Measurements from ENCODE around the gene PURA.

PURA gene

DNA sequence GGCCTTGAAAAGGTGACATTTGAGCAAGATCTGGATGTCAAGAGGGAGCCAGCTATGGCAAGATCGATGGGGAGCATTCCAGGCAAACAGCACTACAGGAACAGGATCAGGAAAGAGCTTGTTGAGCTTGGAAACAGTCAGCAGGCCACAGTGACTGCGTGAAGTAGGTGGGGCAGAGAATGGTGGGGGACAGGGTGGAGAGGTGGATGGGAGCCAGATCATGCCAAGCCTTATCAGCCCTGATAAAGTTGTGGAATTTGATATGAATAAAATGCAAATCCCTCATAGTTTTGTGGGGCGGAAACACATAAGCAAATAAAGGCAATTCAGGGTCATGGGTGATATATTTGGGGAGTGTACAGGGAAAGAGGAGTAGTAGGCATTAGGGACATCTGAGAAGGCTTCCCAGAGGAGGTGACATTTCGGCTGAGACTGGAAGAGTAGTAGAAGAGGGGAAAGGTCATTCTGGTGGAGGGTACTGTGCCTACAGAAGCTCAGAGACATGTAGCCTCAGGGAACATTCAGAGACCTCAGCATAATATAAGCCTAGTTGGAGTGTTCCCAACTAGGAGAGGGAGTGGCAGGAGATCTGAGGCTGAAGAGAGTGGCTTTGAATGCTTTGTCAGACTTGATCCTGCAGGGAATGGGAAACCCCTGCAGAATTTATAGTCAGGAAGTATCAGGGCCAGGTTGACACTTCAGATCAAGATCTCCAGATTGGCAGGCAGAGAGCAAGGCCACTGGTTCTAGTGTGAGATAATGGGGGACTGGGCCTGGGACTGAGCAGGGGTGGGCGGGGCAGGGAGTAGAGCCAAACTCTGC, 51.4 kb downstream of the PURA start:
- DNase-seq = no peak

DNA sequence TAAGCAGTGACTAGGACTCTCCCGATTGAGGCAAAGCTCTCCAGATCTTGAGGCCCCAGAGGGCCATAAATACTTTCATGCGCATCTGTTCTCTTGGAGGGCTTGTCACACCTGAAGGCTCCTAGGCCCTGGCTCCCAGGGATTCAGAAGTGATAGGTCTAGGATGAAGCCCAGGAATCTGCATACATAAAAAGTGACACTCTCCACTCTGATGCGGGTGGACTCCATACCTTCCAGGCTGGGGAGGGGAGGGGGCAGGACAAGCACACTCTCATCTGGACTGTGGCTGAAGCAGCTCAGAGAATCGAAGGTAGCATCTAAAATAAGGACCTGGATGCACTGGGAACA, 52.0 kb downstream of the PURA start:
- DNase-seq = no peak

DNA sequence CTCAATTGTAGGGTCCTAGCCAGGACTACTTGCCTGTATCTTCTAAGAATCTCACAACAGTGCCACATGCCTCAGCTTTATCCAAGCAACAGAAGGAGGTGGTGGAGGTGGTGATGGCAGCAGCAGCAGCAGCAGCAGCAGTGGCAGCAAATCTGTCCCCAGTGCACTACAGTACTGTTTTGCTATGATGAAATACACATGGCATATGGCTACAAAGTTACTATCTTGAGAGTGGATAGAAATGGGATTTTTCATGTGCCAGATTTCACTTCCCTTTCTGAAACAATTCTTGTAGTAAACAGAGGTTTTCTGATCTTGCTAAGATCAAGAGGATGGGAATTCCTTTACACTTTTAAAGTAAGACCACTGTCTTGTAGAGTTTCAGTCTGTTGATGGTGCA, 53.0 kb downstream of the PURA start:
- DNase-seq = no peak

DNA sequence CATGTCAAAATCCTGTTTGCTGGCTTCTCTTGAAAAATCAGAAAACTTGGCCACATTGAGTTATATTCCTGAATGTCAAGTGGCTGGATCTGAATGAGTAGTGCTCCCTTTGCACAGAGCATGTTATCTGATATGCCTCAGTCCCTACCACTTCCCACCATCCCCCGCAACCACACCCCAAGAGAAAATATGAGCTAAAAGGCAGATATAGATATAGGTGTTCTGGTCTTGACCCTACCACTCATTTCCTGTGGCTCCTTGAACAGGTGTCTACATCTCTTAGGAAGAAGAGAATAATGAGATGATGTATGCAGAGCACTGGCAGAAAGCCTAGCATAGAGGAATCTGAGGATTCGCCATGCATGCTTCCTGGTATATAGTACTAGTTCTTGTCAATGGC, 54.5 kb downstream of the PURA start:
- DNase-seq = no peak

DNA sequence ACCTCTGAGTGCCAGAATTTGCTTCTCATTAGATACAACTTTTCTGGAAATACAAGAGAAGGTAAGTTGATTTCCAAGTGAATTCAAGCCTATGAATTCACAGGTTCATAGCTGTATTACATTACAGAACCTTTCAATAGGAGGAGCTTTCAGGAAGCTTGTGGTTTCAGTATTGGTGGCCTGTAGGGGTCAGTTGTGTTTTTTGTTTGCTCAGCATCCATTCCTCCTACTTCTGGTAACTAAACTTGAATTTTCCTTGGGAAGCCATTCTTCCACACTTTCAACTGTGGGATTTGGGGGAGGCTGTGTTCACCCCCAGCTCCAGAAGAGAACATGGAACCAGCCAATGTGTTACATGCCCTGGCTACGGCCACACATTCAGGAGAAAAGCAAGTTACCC, 55.5 kb downstream of the PURA start:
- DNase-seq = no peak

DNA sequence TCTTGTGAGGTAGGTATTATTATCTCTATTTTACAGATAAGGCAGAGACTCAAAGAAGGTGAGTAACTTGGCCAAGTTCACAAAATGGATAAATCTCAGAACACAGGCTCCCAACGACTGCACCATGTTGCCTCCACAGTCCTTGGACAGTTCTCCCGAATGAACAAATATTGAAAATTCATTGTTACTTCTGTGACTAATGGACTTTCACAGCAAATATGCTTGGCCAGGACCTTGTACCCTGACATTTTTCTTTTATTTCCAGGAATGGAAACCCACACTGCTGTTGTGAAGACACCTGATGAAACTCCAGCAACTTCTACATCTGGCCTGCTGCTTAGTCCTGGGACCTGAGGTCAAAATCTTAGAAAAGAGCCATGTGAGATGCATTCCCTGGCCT, 58.6 kb downstream of the PURA start:
- DNase-seq = no peak

DNA sequence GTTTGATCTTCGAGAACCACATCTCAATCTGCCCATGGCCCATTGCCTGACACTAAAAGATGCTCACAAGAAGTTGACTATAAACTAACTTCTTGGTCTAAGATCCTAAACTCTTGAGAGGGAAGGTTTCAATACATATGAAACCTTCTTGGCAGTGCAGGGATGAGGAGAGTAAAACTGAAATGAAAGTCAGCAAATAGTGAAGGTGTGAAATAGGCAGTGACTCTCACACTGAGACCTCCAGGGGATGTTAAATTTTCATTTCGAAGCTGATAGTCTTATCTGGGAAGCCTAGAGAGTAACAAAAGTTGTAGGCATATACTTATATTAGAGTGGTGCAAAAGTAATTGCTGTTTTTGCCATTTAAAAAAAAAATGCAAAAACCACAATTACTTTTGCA, 60.1 kb downstream of the PURA start:
- no peak for DNase-seq

DNA sequence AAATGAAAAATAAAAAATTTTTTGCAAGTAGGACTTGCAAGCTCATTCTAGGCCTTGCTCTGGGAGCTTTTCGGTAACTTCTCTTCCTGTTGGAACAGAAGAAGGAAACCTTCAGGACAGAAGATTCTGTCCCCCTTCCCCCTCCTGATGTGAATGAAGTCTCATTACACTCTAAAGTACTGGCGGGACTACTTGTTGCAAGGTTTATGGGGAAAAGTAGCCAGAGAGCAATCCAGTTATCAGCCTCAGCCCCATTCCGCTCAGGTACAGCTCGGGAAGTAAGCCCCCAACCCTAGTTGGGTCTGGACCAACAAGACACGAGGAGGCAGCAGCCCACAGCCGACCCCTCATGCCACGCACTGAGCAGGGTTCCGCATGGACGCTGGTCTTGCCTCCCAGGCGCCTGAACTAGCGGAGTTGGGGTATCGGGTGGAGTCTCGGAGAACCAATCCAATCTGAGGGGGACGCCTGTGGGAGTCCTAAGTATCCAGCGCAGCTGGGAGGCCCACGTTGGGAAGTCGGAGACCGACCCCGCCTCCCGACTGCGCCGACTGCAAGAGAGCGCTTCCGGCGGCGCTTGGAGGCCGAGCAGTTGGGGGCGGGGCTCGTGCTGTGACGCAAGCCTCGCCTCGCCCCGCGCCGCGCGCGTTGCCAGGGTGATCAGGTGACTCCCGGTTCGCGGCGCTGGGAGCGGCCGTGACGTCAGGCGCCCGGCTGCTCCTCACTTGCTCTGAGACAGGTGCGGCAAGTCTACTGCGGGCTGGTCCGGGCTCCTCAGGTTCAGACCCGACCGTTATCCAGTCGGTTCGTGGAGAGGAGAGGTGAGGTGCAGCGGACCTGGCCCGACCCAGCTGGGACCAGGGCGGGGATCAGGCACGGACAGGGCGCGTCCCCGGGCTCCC, 60.8 kb downstream of the PURA start, which contains the start of gene CYSTM1:
CYSTM1 (plus strand) TSS at position 724 of the 902 bp plus-strand sequence. CDS start 19,278 bp downstream, outside the sequence.
- peak; percentile 95 for DNase-seq

Measured in activated gamma-delta T cell (primary cell).